ENCODE data around the gene SYS1. TPM values are rescaled to one million over a fixed set of nuclear protein-coding genes. Genes with fewer than 3 reads are reported as not detected.

Gene SYS1
- total and polyA plus RNA-seq, 2 of the 8 experiments (the other 6 are each of a cell fraction or from before 2014, with no cell fraction given): 19.6 to 50.8 TPM

- TF ChIP-seq TAF1 (IDR thresholded peaks at IDR 0.05; ENCODE audit: low read depth, low read length): no peak
- no peak for TF ChIP-seq BRCA1 (IDR thresholded peaks at IDR 0.05; ENCODE audit: low read depth, low read length)
- no peak for TF ChIP-seq ASH2L (IDR thresholded peaks at IDR 0.05; ENCODE audit: low read length)
- TF ChIP-seq SUZ12 (IDR thresholded peaks at IDR 0.05; ENCODE audit: low read length): no peak
- TF ChIP-seq ATF2 (IDR thresholded peaks at IDR 0.05; ENCODE audit: low read length): no peak
- no peak for TF ChIP-seq KDM5A (IDR thresholded peaks at IDR 0.05; ENCODE audit: low read length)
These were observed 18.6 kb upstream of the SYS1 start (continued) for GRCh38 chr20:45344168-45344860.

All from H1 (cell line).